COR-L47 (cell line): ENCODE data around the gene LYVE1.

Experiments
- DNase-seq: peaks from one replicate; lab custom pipeline; 2025; lab: John Stamatoyannopoulos, UW

LYVE1 gene

DNA sequence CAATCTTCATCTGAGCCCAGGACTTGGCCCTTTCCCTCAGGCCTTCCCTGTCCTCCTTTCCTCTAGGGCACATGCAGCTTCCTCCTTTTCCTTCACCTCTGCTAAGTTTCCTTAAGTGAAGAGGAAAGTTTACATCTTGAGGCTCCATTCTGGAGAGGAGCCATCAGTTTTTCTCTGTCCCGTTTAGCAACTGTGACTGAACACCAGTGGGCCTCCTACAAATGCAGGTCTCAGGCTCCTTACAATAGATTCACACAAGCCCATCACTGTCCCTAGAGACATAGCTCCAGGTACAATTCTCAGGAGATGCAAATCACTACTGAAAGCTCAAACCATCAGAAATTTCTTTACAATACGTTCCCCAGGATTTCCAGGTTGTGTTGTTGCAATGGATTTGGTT is 23.3 kb upstream of the LYVE1 start:
- DNase-seq = no peak

DNA sequence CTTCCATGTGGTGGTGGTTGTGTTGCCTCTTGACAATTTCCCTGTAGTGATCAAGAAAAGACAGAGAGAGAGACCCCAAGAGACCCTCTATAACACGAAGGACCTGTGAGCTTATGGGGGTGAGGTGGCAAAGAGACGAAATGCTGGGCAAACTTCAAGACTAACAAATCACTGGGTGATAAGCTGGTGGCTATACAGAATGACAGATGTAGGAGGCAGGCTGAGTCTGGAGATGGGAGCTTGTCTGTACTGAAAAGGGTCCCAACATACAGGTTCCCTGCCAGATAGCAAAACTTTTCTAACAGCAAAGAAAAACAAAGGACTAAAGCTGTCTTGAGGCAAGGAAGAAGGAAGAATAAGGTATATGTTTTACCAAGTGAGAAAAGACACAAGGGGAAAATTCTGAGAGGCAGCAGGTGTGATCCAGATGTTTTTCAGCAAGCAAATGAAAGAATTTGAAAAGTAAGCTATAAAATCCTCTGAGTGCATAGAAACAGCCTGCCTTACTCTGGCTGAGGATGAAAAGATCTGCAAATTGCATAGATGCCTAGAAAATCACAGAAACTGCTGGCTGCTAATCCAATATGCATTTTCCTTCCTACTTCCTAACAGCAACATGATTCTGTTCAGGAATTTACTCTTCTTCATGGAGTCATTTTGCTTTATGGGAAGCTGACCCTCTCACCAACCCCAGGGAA is 21.9 kb upstream of the LYVE1 start:
- DNase-seq = no peak

DNA sequence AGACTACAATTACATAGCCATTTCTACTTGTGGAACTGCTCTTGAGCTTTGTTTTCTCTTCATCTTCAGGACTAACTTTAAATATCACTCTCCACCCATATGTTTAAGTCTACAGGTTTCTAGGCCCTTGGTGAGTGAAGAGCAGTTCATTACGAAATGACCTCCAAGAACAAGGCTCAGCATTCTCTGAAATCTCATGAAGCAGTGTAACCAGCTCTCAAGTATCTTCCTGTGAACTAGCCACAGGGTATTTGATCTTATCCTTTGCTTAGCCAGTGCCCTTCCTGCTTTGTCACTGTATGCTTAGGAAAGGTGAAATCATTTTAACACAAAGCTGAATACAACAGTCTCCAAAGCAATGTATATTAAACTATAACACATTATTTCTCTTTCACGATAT is 20.4 kb upstream of the LYVE1 start:
- no peak for DNase-seq

DNA sequence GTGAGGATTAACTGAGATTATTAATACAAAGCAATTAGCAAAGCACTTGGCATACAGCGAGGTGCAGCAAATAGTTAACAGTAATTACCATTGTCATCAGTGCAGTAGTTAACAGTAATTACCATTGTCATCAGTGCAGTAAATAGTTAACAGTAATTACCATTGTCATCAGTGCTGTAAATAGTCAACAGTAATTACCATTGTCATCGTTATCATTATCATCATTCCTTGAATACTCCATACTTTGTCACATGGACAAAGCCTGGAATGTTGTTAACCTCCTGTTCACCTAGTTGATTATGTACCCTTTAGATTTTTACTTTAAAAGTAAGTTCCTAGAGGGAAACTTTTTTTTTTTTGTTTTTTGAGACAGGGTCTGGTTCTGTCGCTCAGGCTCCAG is 19.5 kb upstream of the LYVE1 start:
- DNase-seq = no peak

DNA sequence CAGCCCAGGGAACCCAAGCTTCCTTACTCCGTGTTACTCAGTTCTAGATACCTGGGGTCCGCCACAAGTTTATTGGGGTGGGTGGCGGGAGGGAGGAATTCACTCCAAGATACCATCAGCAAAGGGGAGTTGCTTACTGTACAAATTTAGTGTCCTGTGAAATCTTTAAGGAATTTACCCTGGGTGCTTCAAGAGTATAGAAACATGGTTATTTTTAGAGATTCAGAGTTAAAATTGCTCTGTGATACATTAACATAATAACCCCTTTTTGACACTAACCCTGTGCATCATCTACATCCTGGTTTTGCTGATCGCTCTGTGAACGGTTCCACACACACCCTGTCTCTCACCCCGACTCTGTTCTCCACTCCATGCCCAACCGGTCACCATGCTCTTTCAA is 18.9 kb upstream of the LYVE1 start:
- no peak for DNase-seq

DNA sequence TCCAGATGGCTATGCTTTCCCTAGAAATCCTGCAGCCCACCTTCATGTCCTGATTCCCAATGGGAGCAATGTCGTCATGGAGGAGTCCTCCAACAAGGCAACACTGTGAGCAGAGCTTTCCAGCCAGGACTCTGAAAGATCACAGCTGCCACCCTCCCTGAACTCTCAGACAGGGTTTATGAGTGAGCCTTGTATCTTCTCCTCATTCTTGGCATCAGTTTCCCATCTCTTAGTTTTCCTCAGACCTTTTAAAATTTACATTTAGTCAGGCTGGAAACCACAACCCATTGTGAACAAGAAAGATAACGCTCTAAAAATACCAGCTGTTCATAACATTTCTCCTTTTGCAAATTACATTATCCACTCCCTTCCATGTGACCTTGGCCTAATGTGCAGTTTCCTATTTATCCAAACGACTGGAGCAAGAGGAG is 15.6 kb upstream of the LYVE1 start:
- DNase-seq = no peak

DNA sequence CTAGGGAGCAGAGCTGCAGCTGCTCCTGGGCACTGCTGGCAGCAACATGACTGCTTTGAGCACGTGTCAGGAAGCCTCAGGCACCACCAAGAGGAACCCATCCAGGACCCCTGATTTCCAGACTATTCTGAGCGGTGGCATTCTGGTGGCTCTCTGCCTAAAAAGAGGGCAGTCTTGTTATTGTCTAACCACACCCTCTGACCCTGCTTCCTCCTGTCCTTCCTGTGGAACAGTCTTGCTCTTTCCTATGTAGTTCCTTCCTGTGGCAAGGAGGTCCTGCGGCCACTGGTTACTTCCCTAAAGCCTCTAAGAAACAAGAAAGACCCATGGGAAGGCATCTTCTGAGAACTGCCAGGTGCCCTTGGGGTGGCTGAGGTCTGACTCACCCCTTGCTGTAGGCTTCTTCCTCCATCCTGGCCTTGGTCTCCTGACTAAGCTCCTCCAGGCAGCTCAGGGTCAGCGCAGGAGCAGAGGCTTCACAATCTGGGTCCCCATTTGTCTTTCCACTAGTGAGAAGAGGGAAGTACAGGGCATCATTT is 13.1 kb upstream of the LYVE1 start:
- no peak for DNase-seq

DNA sequence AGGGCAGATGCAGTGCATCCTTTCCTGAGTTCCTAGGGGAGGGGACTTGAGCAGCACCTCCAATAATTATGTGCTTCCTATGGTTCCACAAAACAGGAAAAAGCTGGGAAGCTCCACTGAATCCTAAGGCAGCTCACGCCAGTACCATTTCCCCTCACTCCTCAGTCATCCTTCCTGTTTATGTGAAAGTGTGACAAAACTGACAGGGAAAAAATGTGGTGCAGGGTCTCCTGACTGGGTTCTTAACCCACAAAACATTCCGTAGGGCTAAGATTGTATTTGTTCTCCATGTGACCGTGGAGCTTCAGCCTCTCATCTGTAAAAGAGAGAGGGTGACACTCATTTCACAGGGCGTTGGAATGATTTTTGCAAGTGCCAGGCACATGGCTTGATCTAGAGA is 12.2 kb upstream of the LYVE1 start:
- no peak for DNase-seq

DNA sequence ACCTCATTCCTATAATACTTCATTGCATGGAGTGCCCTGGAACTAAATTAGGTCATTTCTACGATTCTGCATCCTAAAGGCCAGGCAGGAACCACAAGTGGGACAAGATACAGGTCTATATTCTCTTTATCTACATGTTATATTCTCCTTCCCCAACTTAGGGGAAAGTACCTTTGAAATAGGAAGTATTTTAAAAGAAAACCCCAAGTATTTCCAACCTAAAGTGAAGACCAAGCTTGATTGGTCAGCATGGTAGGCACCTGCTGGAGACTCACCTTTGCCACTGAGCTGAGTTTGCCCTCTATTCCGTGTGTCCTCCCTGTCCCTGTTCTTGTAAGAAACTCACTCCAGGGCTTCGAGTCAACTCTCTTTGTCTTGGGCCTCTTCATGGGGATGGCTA is 11.2 kb upstream of the LYVE1 start:
- DNase-seq = no peak

DNA sequence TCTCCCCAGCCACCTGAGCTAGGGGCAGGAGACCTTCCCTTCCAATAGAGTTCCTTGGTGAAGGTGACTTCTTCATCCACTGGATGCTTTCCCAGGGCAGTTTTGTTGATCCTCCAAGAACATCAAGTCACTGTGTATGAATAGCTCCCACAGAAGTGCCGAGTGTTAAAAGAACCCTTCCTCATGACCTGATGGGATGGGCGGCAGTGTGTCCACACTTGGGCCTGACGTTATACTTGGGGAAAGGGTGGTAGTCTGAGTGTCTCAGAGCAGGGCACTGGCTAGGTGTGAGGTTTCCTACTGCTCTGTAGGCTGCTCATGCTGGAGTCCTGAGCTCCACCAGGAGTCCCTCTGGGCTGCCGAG is 7.6 kb upstream of the LYVE1 start:
- DNase-seq = no peak

DNA sequence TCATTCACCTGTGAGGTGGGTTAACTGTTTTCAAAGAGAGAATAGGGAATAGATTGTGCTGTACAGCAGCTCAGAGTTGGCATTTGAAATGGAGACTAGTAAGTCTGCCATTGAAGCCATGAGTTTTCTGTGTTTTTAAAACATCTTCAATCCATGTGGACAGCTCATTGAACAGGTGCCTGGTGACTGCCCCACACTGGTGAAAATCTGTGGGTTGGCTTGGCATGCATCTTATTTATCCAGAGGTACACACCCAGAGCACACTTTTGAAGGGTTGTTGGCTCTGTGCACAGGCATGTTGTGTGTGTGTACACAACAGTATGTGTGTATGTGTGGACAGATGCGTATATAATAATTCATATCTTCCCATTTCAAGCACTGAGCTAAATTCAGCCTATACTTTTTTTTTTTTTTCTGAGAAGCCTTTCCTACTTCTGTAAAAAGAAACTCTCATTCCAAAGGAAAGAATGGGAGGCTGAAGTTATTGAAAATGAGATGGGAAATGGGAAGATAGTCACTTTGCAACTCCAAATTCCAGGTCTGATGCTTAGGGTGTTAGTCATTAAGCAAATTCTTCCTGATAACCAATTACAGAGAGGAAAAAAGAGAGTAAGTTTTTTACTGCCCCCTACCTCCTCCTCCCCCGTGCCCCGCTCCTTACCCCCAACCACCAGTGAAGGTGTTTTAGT is 7.0 kb upstream of the LYVE1 start:
- no peak for DNase-seq

DNA sequence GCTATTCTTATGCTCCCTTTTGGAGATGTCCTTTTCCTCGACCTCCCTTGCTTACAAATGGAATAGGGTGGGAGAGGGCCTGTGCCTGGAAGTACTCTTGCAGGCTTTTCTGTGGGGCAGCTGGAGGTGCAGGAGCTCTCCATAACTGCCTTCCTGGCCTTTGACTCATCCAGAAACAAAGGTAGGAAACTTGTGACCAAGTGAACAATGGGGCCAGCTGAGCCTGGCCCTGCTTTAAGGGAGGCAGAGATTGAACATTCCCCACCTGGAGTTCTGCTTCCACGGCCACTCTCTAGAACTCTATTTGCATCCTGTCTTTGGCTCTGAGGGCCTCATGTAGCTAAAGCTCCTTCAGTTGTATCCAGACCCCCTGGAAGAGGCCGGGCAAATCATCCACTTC is 5.1 kb upstream of the LYVE1 start:
- no peak for DNase-seq

DNA sequence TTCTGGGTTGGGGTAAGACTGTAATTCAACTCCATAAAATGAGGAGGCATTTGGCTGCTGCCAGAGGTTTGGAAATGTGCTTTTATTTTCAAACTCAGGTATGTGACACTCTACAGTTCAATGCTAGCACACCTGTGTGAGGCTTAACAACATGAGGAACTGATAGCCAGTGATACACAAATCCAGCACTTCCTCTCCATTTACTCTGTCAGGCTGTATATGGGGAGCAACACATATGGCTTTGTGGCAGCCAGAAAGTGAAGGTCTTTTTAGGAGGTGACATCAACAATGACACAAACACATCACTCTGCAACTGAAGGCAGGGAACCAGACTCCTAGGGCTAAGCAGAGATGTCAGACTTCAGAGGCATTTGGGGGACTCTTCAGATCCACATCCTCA is 4.6 kb upstream of the LYVE1 start:
- no peak for DNase-seq

DNA sequence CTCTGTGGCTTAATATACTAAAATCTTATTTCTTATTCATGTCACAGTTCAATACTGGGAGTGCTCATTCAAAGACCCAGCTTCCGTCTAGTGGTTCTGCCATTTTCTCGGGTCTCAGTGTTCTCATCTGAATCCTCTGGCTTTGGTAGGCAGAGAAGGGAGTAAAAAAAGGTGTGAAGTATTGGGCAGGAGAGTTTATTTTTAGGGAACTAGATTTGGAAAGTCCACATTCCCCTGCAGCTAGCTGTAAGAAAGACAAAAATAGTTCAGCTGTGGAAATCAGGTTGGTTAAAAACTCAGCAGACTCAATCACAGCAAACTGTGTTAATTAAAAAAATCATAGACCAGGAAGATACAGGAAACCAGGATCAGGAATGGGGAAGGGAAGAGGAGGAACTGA is 4.1 kb upstream of the LYVE1 start:
- no peak for DNase-seq

DNA sequence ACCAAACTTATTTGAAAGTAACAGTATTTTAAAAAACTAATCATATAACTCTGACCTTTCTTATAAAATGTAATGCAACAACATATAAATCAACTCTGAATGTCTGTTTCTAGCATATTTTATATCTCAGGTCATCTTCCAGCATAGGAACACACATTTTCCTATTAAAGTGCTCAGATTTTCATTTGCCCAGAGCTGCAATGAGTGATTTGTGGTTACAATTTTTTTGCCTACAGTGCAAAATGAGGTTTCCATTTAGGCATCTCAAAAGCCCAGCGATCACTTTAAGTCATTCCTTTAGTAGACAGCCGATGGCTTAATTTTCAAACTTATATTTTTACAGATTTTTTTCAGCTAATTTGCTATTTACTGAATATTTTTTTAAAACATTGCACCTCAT is 1.0 kb downstream of the LYVE1 start:
- no peak for DNase-seq

DNA sequence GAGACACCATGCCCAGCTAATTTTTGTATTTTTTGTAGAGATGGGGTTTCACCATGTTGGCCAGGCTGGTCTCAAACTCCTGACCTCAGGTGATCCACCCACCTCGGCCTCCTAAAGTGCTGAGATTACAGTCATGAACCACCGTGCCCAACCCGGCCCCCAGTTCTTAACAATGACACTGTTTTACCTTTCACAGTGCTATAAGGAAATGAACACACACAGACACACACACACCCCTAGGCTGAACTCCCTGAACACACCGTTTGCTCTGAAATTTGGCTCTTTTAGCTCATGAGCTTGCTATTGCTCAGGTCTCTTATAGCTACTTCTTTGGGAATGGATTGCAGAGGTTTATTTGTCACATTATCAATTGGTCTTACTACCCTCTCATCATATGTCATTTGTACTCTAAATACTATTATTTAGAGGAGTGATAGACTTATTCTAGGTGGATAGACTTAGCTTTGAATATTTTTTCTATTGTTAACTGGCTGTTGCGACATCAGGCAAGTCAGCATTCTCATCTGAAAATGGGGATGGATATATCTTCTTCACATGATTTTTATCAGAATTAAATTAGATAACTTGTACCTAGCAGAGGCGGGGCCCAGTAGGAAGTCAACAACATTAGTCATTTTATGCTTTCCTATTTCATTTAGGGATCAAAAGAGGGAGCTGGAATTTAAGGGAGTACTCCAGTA is 2.1 kb downstream of the LYVE1 start:
- DNase-seq = no peak

DNA sequence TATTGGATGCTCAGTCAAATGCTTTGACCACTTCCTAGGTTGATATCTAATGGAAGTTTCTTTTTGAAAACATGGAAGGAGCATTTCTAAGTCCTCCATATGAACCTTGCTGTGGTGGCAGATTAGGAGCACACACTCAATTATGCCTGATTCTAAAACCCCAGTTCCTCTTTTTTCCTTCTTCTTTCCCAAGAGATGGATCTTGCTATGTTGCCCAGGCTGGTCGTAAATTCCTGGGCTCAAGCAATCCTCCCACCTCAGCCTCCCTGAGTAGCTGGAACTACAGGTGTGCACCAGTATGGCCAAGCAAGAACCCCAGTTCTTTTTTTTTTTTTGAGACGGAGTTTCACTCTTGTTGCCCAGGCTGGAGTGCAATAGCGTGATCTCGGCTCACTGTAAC is 3.0 kb downstream of the LYVE1 start:
- DNase-seq = no peak

DNA sequence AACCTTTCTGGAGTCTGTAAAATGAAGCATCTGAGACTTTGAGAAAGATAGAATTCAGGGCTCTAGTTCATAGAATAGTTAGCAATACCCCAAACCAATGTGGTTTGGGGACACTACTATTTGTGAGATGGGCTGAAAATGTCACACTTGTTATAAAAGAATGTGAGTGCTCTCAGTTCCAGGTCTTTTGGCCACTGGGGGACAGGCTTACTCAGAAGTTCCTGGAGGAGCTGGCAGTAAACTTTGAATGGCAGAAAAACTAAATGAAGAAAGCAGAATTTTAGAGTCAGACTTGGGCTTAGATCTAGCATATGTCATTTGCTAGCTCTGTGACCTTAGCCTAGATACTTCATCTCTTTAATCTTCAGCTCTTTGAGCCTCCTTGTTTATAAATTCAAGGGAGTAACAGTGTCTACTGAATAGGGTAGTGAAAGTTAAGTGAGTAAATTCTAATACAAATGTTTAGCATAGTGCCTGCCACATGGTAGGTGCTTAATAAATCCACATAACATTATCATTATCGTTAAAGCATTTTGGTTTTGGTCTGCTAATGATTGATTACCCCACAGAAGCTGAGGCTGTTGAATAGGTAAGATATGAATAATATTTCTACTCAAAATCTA is 3.7 kb downstream of the LYVE1 start:
- DNase-seq = no peak

DNA sequence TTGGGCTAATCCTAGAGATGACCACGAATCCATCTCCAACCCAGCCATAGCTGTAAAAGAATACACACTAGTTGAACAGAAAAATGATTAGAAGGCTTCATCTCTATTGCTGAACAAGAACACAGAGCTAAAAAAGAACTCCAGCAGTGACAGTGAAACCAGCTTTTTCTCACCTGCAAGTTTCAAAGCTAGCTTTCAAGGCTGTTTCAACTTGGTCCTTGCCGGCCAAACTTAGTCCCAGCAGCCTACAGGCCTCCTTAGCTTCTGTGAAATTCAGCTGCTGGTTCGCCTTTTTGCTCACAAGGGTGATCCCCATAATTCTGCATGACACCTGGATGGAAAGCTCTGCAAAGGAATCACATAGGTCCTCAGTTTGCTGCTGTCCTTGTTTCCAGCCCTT is 4.4 kb downstream of the LYVE1 start:
- no peak for DNase-seq

DNA sequence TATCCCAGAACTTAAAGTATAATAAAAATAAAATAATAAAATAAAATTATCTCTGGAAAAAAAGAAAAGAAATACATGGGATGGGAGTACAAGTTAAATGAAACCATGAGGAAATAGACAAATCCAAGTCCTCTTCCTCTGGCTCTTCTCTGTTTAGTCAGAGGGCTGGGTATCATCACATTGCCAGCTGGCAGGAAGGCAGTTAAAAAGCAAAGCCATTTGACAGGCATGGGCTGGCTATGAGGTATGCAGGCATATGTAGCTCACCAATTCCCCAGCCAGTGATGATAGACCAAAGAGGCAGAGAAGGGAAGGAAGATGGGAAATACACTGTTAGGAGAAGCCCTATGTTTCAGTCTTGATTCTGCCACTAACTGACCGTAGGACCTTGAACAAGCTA is 6.5 kb downstream of the LYVE1 start:
- no peak for DNase-seq

DNA sequence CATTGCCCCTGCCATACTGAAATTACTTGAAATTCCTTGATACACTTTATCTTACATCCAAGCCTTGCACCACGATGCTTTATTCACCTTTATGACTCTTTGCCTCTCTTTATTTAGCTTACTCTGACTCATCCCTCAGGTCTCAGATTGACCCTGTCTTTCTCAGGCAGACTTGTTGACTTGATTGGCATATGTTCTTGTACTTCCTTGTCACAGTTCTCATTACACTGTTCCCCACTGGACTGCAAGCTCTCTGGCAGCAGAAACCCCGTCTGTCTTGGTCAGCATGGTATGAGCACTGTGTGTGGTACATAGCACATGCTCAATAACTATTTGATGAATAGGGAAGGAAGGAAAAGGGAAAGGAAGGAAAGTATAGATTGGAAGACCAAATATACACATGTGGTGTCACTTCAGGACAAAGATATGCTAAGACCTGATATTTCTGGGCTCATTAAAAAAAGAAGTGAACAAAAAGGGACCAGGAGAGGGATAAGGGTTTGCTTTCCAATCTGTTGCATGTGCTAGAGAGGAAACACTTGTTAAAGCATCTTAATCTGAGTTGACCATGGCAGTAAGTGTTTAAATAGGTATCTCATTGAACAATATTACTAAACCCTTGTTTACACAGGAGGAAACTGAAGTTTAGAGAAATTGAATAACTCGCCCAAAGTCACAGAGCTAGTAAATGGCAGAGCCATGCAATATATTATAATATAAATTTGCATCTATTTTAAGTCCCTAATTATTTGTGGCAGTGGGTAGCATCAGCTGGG is 7.2 kb downstream of the LYVE1 start:
- DNase-seq = no peak

DNA sequence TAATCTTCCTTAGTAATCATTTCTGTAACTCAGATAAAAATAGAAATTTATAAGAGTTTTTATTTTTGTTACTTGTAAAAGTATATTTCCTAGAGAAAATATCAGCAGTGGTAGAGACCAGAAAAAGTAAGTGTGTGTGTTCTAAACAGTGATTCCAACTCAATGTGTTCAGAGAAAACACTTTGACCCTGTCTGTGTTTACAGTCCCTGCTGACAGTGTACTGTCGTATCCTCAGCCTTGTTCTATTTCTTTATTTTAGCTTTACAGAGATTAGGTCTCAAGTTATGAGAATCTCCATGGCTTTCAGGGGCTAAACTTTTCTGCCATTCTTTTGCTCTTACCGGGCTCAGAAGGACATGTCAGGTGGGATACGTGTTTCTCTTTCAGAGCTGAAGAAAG is 10.2 kb downstream of the LYVE1 start:
- DNase-seq = no peak
